ENCODE data around the gene VWA8.
"Not testable (repeated sequence)": the region's sequence is repeated elsewhere in the genome, so short reads cannot be mapped to it uniquely, and the experiment has no call there.

VWA8 gene

DNA sequence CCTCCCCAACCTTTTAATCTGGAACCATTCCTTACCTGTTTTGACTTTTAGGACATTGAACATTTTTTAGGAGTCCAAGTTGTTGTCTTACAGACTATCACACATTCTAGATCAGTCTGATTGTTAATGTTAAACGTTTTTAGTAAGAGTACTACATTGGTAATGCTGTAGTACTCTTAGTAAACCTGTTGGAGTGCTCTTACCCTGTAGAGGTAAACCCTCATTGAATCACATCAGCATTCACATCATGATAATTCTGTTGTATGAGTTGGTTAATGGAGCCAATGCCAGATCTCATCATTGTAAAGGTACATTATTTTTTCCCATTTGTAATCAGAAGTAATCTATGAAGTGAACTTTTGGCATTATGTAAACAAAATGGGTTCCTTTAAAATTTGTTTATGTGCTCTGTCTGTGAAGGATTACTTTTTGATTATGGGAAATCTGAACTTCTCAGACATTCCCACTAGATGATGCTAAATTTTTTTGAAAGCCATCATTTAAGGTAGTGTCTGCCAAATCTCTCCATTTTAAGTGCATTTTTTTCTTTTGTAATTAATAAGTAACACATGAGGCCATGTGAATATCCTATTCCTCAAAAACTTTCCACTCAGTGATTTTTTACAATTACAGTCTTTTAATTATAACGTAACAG lies 55.2 kb downstream of the VWA8 start:
- TF ChIP-seq Cebpa-rat (IDR thresholded peaks at IDR 0.05), result no peak
- Histone ChIP-seq H3K4me3 (no peak overlapping the region), H3K27me3 (no peaks in the 10 kb centered on the region), H3K9me3 (replicated peaks in 1 of 11) (no peaks in the 10 kb centered on the region), H3K27ac (no peak overlapping the region), H4K20me1 (no peaks in the 10 kb centered on the region), H3K4me1 (no peaks in the 10 kb centered on the region), H3K9ac (no peak overlapping the region), H3K4me2 (no peak overlapping the region), H3K36me3 (peaks cover 0 to 33% (median 18%) of the 10 kb centered on the region in 11 experiments; a peak in 13 of 22 replicates)

GRCh38 chr13:41900918-41901317 lies 60.0 kb downstream of the VWA8 start:
- Histone ChIP-seq H3K4me3 (no peak overlapping the region), H3K4me2 (no peak overlapping the region)
- TF ChIP-seq Cebpa-rat (IDR thresholded peaks at IDR 0.05), result no peak

GRCh38 chr13:41898411-41898810 lies 62.5 kb downstream of the VWA8 start:
- H3K4me1 ChIP-seq, H3K4me2 ChIP-seq, H3K27ac ChIP-seq, H3K4me3 ChIP-seq, H4K20me1 ChIP-seq, H3K9ac ChIP-seq, H3K27me3 ChIP-seq: not testable (repeated sequence)
- Histone ChIP-seq H3K9me3 (replicated peaks in 1 of 11) (peaks cover 0 to 18% (median 6%) of the 10 kb centered on the region in 11 experiments; a peak in 13 of 22 replicates), H3K36me3 (peaks cover 0 to 10% (median 0%) of the 10 kb centered on the region in 11 experiments; a peak in 4 of 22 replicates)

More at GRCh38 chr13:41900918-41901317, 60.0 kb downstream of the VWA8 start:
- H3K9me3 ChIP-seq (replicated peaks in 1 of 11), result peaks cover 0 to 18% (median 6%) of the 10 kb centered on the region in 11 experiments; a peak in 13 of 22 replicates
- peaks cover 0 to 10% (median 0%) of the 10 kb centered on the region in 11 experiments; a peak in 4 of 22 replicates for H3K36me3 ChIP-seq
- no peak overlapping the region for H3K9ac ChIP-seq
- no peaks in the 10 kb centered on the region for H4K20me1 ChIP-seq
- H3K27ac ChIP-seq, result no peak overlapping the region
- no peaks in the 10 kb centered on the region for H3K27me3 ChIP-seq
- no peaks in the 10 kb centered on the region for H3K4me1 ChIP-seq

DNA sequence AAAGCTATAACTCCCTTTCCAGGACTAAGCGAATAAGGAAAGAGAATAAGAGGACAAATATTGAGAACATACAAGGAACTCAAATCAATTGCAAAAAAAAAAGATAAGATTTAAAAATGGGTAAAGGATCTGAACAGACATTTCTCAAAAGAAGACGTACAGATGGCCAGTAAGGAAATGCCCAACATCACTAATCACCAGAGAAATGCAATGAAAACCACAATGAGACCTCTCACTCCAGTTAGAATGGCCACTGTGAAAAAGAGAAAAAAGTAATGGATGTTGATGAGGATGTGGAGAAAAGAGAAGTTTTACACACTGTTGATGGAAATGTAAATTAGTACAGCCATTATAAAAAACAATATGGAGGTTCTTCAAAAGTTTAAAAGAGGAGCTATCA lies 63.8 kb downstream of the VWA8 start:
- Histone ChIP-seq H3K4me2 (no peak overlapping the region), H3K4me3 (no peak overlapping the region), H3K36me3 (peaks cover 0 to 10% (median 0%) of the 10 kb centered on the region in 11 experiments; a peak in 4 of 22 replicates), H3K9me3 (replicated peaks in 1 of 11) (peaks cover 0 to 18% (median 6%) of the 10 kb centered on the region in 11 experiments; a peak in 13 of 22 replicates), H4K20me1 (no peaks in the 10 kb centered on the region), H3K27ac (no peak overlapping the region), H3K27me3 (no peaks in the 10 kb centered on the region), H3K9ac (no peak overlapping the region), H3K4me1 (no peaks in the 10 kb centered on the region)
- no peak for TF ChIP-seq Cebpa-rat (IDR thresholded peaks at IDR 0.05)

GRCh38 chr13:41895478-41895877 lies 65.4 kb downstream of the VWA8 start:
- Histone ChIP-seq H4K20me1 (no peaks in the 10 kb centered on the region), H3K27me3 (no peaks in the 10 kb centered on the region), H3K36me3 (peaks cover 0 to 21% (median 8%) of the 10 kb centered on the region in 11 experiments; a peak in 12 of 22 replicates), H3K4me2 (no peak overlapping the region), H3K4me3 (no peak overlapping the region), H3K4me1 (no peaks in the 10 kb centered on the region), H3K27ac (no peak overlapping the region), H3K9me3 (replicated peaks in 1 of 11) (peaks cover 0 to 18% (median 6%) of the 10 kb centered on the region in 11 experiments; a peak in 13 of 22 replicates), H3K9ac (no peak overlapping the region)
- no peak for TF ChIP-seq Cebpa-rat (IDR thresholded peaks at IDR 0.05)

- Histone ChIP-seq H3K9me3 (replicated peaks in 1 of 11) (no peaks in the 10 kb centered on the region), H4K20me1 (no peaks in the 10 kb centered on the region), H3K27ac (no peak overlapping the region), H3K4me1 (no peaks in the 10 kb centered on the region), H3K9ac (no peak overlapping the region), H3K4me2 (no peak overlapping the region), H3K27me3 (no peaks in the 10 kb centered on the region), H3K36me3 (peaks cover 0 to 29% (median 8%) of the 10 kb centered on the region in 11 experiments; a peak in 13 of 22 replicates), H3K4me3 (no peak overlapping the region)
- TF ChIP-seq Cebpa-rat (IDR thresholded peaks at IDR 0.05), result no peak
Measured at GRCh38 chr13:41891119-41891518, 69.8 kb downstream of the VWA8 start.

GRCh38 chr13:41883147-41883546 lies 77.8 kb downstream of the VWA8 start:
- no peak for TF ChIP-seq Cebpa-rat (IDR thresholded peaks at IDR 0.05)
- no peak overlapping the region for H3K4me3 ChIP-seq

GRCh38 chr13:41881890-41882289 lies 79.0 kb downstream of the VWA8 start:
- not testable (repeated sequence) for H3K9ac ChIP-seq, H3K4me3 ChIP-seq, H4K20me1 ChIP-seq, H3K27me3 ChIP-seq, H3K4me1 ChIP-seq, H3K4me2 ChIP-seq, H3K27ac ChIP-seq
- Histone ChIP-seq H3K9me3 (replicated peaks in 1 of 11) (peaks cover 27 to 44% (median 30%) of the 10 kb centered on the region in 11 experiments; a peak in 21 of 22 replicates), H3K36me3 (peaks cover 24 to 43% (median 33%) of the 10 kb centered on the region in 11 experiments)

More at GRCh38 chr13:41883147-41883546, 77.8 kb downstream of the VWA8 start:
- Histone ChIP-seq H3K9ac (no peak overlapping the region), H4K20me1 (no peaks in the 10 kb centered on the region), H3K27me3 (no peaks in the 10 kb centered on the region), H3K27ac (no peak overlapping the region), H3K36me3 (peaks cover 24 to 46% (median 33%) of the 10 kb centered on the region in 11 experiments), H3K9me3 (replicated peaks in 1 of 11) (peaks cover 27 to 44% (median 30%) of the 10 kb centered on the region in 11 experiments; a peak in 21 of 22 replicates), H3K4me1 (no peaks in the 10 kb centered on the region), H3K4me2 (no peak overlapping the region)

GRCh38 chr13:41880966-41881365 lies 79.9 kb downstream of the VWA8 start:
- no peak overlapping the region for H3K4me3 ChIP-seq
- no peaks in the 10 kb centered on the region for H4K20me1 ChIP-seq
- no peak for TF ChIP-seq Cebpa-rat (IDR thresholded peaks at IDR 0.05)
- no peak overlapping the region for H3K27ac ChIP-seq
- H3K4me1 ChIP-seq, result no peaks in the 10 kb centered on the region
- peaks cover 24 to 39% (median 33%) of the 10 kb centered on the region in 11 experiments for H3K36me3 ChIP-seq
- peaks cover 27 to 44% (median 30%) of the 10 kb centered on the region in 11 experiments; a peak in 21 of 22 replicates for H3K9me3 ChIP-seq (replicated peaks in 1 of 11)
- no peaks in the 10 kb centered on the region for H3K27me3 ChIP-seq
- no peak overlapping the region for H3K9ac ChIP-seq
- H3K4me2 ChIP-seq, result no peak overlapping the region
